NCI-H446 treated with DMSO at 0.1 percent for 48 hours (cell line): ENCODE data around the gene NMT1.
"Not testable (repeated sequence)": the region's sequence is repeated elsewhere in the genome, so short reads cannot be mapped to it uniquely, and the experiment has no call there.

Source experiments
- DNase-seq: peaks from one replicate; lab custom pipeline; 2025; lab: John Stamatoyannopoulos, UW

The NMT1 gene

GRCh38 chr17:45036691-45037090 is 24.4 kb upstream of the NMT1 start:
- no peak for DNase-seq

DNA sequence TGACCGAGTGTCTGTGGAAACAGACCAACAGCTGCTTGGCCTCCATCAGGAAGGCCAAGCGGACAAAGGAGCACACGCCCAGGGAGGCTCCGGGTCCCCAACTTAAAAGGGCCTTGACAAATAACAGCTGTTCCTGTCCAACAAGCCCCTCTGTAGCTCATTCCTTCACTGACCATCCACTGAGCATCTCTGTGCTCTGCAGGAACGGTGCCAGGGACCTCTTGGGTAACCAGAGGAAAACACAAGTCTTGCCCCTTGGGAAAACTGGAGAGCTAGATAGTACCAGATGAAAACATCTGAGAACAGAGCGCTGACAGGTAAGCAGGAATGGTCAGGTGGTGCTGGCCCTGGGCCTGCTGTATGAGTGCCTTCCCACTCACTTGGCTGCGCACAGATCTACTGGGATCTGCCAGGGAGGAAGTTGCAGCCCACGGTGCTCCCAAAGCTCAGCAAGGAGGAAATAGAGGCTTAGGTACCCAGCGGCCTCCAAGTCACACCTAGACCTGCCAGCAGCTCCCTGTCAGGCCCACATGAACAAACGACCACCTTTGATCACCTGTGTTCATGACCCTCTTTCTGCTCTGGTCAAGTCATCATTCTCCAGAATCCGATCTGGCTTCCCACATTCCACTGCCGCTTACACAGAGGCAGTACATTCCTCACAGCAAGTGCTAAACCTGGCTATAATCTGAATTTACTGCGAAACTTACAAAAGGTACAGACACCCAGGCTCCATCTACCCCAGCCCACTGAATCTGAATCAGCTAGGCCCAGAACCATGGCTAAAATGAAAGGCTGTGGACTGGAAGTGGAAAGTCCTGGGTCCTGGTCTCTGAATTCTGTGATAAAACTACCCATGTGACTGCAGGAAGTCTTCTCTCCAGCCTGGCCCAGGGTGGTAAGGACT is 22.1 kb upstream of the NMT1 start:
- DNase-seq, result no peak

DNA sequence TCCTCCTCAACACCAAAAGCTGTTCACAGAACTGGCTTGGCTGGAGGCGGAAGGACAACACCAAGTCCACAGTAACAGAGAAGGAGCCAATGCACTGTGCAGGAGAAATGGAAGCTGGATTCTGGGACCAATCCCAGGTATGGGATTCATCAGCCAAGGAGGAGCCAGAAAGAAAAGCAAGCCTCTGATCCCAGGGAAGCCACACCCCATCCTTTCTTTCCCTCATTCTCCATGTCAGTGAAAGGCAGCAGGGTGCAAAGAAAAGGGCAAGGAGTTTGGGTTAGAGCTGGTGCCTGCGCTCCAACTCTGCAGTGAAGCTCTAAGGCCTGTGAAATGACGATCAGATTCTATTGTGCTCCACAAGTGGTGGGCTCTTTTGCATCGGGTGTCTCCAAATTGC is 20.7 kb upstream of the NMT1 start:
- DNase-seq, result no peak

- no peak for DNase-seq
Observed at GRCh38 chr17:45042346-45043120, 18.6 kb upstream of the NMT1 start.

DNA sequence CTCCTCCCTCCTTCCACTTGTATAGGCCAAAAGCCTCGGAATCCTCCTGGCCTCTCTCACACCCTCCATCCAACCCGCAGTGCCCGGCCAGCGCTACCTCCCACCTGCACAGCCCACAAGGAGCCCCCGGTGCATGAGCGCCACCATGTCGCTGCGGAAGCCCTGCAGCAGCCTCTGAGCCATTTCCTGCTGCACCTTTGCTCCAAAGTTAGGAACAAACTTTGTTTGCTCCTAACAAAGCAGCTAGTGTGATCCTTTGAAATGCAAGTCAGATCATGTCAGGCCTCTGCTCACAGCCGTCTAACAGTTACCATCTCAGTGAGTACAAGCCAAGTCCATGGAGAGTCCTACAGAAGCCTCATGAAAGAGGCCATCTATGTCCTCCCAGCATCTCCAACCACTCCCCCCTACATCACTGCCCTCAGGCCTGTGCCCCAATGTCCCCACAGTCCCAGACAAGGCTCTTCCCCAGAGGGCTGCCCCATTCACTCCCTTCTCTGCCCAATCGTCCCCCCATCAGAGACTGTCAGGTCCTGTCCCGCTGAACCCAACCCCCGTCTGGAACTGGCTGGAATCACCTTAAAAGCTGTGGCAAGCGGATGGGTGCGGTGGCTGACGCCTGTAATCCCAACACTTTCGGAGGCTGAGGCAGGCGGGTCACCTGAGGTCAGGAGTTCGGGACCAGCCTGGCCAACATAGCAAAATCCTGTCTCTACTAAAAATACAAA is 17.1 kb upstream of the NMT1 start:
- DNase-seq, result no peak

- no peak for DNase-seq
Observed at GRCh38 chr17:45046537-45047125, 14.5 kb upstream of the NMT1 start.

GRCh38 chr17:45048795-45049563 is 12.1 kb upstream of the NMT1 start:
- DNase-seq, result no peak

DNA sequence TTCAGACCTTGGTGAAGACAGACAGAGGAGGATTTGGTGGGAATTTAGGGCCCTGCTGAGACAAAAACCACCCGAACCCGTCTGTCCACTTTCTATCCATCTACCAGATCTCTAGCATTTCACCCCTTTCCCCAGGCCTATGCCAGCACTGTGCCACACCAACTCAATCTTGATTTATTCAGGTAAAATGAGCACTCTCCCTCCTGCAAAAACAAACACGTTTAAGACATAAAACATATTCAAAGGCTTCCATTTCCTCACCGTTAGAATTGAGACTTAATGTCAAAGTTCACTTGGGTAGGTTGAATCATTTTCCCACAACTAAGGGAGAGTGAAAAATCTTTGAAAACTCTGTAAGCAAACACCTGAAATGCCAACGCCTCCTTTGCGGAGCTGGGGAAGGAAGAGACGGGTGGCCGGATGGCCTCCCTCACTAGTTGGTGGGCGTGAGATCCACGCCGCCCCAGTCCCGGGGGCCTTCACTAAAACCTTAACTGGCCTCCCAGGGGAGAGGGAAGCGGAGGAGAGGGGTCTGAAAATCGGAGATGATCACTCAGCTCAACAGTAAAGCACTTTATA is 10.5 kb upstream of the NMT1 start:
- no peak for DNase-seq

DNA sequence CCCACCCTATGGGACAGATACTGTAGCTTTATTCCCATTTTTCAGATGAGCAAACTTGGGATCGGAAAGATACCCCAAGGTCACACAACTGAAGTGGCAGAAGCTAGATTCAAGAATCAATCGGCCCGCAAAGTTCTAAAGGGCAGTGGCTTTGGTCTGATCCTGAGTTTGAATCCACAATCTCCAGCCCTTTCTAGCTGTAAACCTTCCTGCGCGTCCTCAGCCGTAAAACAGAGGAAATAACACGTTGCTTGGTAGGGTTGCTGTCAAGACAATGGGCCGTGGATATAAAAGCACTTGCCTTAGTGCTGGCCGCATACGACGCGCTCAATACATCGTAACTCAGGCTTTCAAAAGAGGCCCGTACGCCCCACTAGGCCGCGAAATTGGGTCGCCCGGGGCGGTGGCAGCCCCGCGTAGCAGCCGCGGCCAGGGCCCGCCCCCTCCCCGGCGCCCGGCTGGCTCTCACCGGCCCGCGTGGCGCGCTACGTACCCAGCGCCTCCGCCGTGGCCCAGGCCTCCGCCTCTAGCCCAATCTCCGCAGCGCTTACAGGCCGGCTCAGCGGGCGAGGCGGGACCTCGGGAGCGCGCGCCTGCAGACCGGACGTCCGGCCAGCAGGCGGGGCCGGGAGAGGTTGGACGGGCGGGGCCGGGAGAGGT is 9.9 kb upstream of the NMT1 start, which contains the start of gene DCAKD:
TSS of gene DCAKD (minus strand) at position 573 of the 660 bp plus-strand sequence. CDS start 16,747 bp downstream, outside the sequence.
- peak; percentile 90 for DNase-seq

DNA sequence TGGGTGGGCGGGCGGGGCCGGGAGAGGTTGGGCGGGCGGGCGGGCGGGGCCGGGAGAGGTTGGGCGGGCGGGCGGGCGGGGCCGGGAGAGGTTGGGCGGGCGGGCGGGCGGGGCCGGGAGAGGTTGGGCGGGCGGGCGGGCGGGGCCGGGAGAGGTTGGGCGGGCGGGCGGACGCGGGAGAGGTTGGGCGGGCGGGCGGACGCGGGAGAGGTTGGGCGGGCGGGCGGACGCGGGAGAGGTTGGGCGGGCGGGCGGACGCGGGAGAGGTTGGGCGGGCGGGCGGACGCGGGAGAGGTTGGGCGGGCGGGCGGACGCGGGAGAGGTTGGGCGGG is 9.4 kb upstream of the NMT1 start:
- DNase-seq, result not testable (repeated sequence)

GRCh38 chr17:45052052-45052772 is 8.9 kb upstream of the NMT1 start:
- DNase-seq, result no peak

GRCh38 chr17:45060382-45060796 is 728 bp upstream of the NMT1 start:
- DNase-seq, result no peak

DNA sequence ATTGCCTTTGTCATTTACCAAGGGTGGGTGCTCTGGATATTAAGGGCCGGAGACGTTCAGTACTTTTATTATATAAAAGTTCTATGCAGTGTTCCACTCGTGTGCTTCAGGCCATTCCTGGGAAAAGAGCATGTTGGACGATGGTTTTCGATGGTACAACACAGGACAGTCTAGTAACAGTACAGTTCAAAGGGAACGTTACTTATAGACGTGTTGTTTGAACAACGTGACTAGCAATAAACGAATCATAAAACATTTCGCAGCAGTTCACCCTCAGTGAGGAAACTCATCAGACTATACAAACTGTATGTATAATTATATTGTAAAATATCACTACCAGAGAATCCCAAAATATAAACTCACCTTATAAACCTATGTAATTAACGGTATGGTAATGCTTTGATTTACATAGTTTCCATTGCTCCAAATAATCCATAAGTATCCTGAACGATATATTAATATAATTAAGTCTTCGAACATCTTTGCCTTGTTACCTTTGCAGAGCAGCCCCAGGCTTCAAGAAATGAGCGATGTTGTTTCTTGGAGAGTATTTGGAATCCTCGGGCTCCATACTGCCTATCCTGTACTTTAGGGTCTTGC is 589 bp downstream of the NMT1 start:
- no peak for DNase-seq

- DNase-seq, result no peak
Observed at GRCh38 chr17:45063198-45063597, 2.1 kb downstream of the NMT1 start.

DNA sequence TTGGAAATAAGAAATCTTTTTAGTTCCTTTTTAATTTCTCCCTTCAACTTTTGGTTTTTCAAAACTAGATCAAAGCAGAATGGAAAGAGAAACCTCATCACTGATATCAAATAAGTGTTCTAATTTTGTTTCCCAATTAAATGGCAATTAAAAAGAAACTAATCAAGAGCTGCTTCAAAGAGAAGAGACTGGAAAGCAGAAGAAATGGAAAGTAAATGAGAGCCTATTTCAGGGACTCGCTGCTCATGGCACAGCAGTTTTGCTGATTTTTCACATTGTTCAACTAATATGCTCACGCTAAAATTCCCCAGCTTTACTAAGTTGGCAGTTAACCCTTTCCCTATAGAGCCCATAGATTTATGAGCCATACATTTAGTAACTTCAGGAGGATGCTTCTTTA is 6.5 kb downstream of the NMT1 start:
- DNase-seq, result no peak

DNA sequence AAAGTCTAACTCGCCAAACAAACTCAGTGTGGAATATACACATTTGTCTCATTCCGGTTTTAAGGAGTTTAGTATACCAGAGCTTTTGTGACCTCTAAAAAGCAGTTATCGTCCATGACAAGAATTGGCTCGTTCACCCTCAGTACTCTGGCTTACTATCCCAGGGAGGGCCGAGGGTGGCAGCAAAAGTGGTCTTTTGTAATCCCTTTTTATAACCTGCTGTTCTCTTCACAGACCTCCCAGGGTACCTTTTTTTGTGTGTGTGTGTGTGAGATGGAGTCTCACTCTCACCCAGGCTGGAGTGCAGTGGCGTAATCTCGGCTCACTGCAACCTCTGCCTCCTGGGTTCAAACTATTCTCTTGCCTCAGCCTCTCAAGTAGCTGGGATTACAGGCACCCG is 8.9 kb downstream of the NMT1 start:
- DNase-seq, result no peak

GRCh38 chr17:45070809-45071208 is 9.7 kb downstream of the NMT1 start:
- DNase-seq, result no peak

- peak; percentile 97 for DNase-seq
Observed at GRCh38 chr17:45073414-45074070, 12.4 kb downstream of the NMT1 start.

DNA sequence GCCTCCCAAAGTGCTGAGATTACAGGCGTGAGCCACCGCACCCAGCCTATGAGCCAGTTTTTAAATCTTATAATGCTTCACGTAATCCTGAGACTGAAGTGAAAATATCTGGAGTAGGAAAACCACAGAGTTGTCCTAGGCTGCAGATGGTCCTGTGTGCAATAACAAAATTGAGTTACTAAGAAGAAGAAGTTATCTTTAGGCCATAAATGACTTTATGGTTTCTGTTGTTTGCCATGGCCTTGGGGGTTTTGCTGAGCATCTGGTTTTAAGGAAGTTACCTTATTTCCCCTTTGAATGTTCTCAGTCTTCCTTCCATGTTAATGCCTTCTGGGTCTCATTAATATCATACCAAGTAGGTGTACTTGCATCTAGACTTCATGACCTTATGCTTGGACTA is 16.5 kb downstream of the NMT1 start:
- DNase-seq, result no peak
